NB4 (cell line): ENCODE measurements around the gene RNF175.

Source experiments
- CTCF ChIP-seq: IDR thresholded peaks from one replicate; pipeline ENCODE4 v1.5.1; 2012; ENCODE audit warnings: low read depth, low read length
- MAX ChIP-seq: IDR thresholded peaks from 2 replicates; pipeline ENCODE4 v1.6.1; 2011; ENCODE audit warnings: low read depth, low read length
- MYC ChIP-seq: IDR thresholded peaks from 2 replicates; pipeline ENCODE4 v1.6.1; 2011; ENCODE audit warnings: low read depth, low read length
- POLR2A ChIP-seq: IDR thresholded peaks from 2 replicates; pipeline ENCODE4 v1.6.1; 2011; ENCODE audit warnings: mild to moderate bottlenecking; ENCODE audit not compliant: insufficient read length; ENCODE audit errors: extremely low read depth

GRCh38 chr4:153758136-153758535, 1.7 kb downstream of the RNF175 start:
- TF ChIP-seq CTCF (no peak), POLR2A (no peak), MYC (no peak), MAX (no peak)
